H1 (cell line): ENCODE data around the gene TMEM255B. TPM values are rescaled to one million over a fixed set of nuclear protein-coding genes. Genes with fewer than 3 reads are reported as not detected.

Source experiments
- CTCF ChIA-PET: fragments of 300-600 bp; sonication (Branson Sonifier 250); formaldehyde crosslinking; loops from one replicate; lab custom pipeline; 2021; ENCODE audit not compliant: partially characterized antibody; lab: Charles Lee
- POLR2A ChIA-PET: fragments of 300-600 bp; sonication (Branson Sonifier 250); formaldehyde crosslinking; loops from one replicate; lab custom pipeline; 2021; ENCODE audit warnings: inconsistent platforms; ENCODE audit not compliant: partially characterized antibody; lab: Charles Lee
- DNase-seq, 2 experiments: peaks; one replicate each; pipeline versions ENCODE4 v3.0.0 to v3.0.0-alpha.2; 2010 to 2022; ENCODE audit warnings: low spot score in 2 of 2, low read depth in 1 of 2, mixed read lengths in 1 of 2
- FAIRE-seq: peaks from 2 replicates; lab custom pipeline; 2011; peaks lifted over from hg19 to GRCh38; lab: Jason Lieb, UNC
- H2AFZ ChIP-seq: 2 replicates; pipeline ENCODE4 v1.8.1; 2012; ENCODE audit warnings: low read length, inconsistent platforms
- H2AK5ac ChIP-seq: 2 replicates; pipeline ENCODE4 v1.6.1; 2013; ENCODE audit warnings: low read depth, low read length
- H2BK120ac ChIP-seq: replicated peaks from 2 replicates; pipeline ENCODE3; 2013; ENCODE audit warnings: low read depth, low read length, inconsistent platforms
- H2BK12ac ChIP-seq: 2 replicates; pipeline ENCODE4 v1.6.1; 2013; ENCODE audit warnings: low read depth, low read length
- H2BK15ac ChIP-seq: 2 replicates; pipeline ENCODE4 v1.6.1; 2013; ENCODE audit warnings: low read length
- H2BK20ac ChIP-seq: 2 replicates; pipeline ENCODE4 v1.6.1; 2013; ENCODE audit warnings: low read length
- H2BK5ac ChIP-seq: 2 replicates; pipeline ENCODE4 v1.6.1; 2013; ENCODE audit warnings: low read depth, low read length
- H3K14ac ChIP-seq: 2 replicates; pipeline ENCODE4 v1.6.1; 2013; ENCODE audit warnings: inconsistent platforms; ENCODE audit not compliant: insufficient read length
- H3K18ac ChIP-seq: 2 replicates; pipeline ENCODE4 v1.6.1; 2013; ENCODE audit warnings: low read length; ENCODE audit errors: extremely low read depth
- H3K23ac ChIP-seq: 2 replicates; pipeline ENCODE4 v1.6.1; 2013; ENCODE audit warnings: inconsistent platforms; ENCODE audit not compliant: insufficient read length
- H3K23me2 ChIP-seq: 2 replicates; pipeline ENCODE4 v1.6.1; 2013; ENCODE audit warnings: low read depth, low read length
- H3K27ac ChIP-seq: 2 replicates; pipeline ENCODE4 v1.6.1; 2011; ENCODE audit warnings: low read depth, low read length, inconsistent platforms
- H3K27me3 ChIP-seq, 4 experiments: replicated peaks in 1 of 4; 1 replicate in 1 of 4; 2 replicates in 3 of 4; pipeline versions ENCODE4 v1.6.1 to v1.8.1; 2011 to 2013; ENCODE audit warnings: low read length in 3 of 4, mild to moderate bottlenecking in 3 of 4, inconsistent platforms in 2 of 4, mixed read lengths in 2 of 4, moderate library complexity in 1 of 4; ENCODE audit not compliant: control insufficient read depth in 3 of 4, insufficient read depth in 3 of 4; ENCODE audit errors: extremely low read depth in 1 of 4
- H3K36me3 ChIP-seq, 4 experiments: 2 replicates each; pipeline versions ENCODE4 v1.6.1 to v1.8.1; 2011 to 2013; ENCODE audit warnings: mild to moderate bottlenecking in 4 of 4, low read length in 3 of 4, moderate library complexity in 2 of 4, control low read depth in 1 of 4, inconsistent platforms in 1 of 4; ENCODE audit not compliant: insufficient read depth in 4 of 4, control insufficient read depth in 2 of 4
- H3K4ac ChIP-seq: replicated peaks from 2 replicates; pipeline ENCODE3; 2013; ENCODE audit warnings: low read length, low read depth, mixed read lengths, inconsistent platforms; ENCODE audit not compliant: insufficient read length
- H3K4me1 ChIP-seq, 4 experiments: replicated peaks in 1 of 4; 1 replicate in 1 of 4; 2 replicates in 3 of 4; pipeline versions ENCODE4 v1.6.1 to v1.8.1; 2011 to 2013; ENCODE audit warnings: low read length in 3 of 4, inconsistent platforms in 2 of 4, mixed read lengths in 1 of 4; ENCODE audit not compliant: insufficient read depth in 4 of 4, control insufficient read depth in 3 of 4
- H3K4me2 ChIP-seq, 2 experiments: 2 replicates each; pipeline versions ENCODE4 v1.6.1 to v1.8.1; 2011 to 2013; ENCODE audit warnings: low read depth in 2 of 2, low read length in 2 of 2, control low read depth in 1 of 2, inconsistent platforms in 1 of 2, mild to moderate bottlenecking in 1 of 2; ENCODE audit not compliant: insufficient read depth in 1 of 2
- H3K4me3 ChIP-seq, 4 experiments: fragments of 200-600, 300-600 bp in 1 of 4; sonication (generic), shearing (Covaris generic), sonication (Bioruptor Twin) in 1 of 4; 2 replicates each; pipeline versions ENCODE4 v1.5.1 to v1.8.1; 2011 to 2016; ENCODE audit warnings: low read length in 4 of 4, low read depth in 3 of 4, control low read depth in 2 of 4, inconsistent platforms in 2 of 4, mild to moderate bottlenecking in 2 of 4, mixed read lengths in 1 of 4, moderate library complexity in 1 of 4; ENCODE audit not compliant: insufficient read depth in 2 of 4; ENCODE audit errors: extremely low read depth in 1 of 4
- H3K56ac ChIP-seq: replicated peaks from 2 replicates; pipeline ENCODE3; 2013; ENCODE audit warnings: low read depth, mild to moderate bottlenecking, mixed read lengths, low read length, inconsistent platforms; ENCODE audit not compliant: insufficient read length
- H3K79me1 ChIP-seq: 2 replicates; pipeline ENCODE4 v1.6.1; 2013; ENCODE audit warnings: low read depth, low read length, control low read depth
- H3K79me2 ChIP-seq, 2 experiments: 2 replicates each; pipeline versions ENCODE4 v1.6.1 to v1.8.1; 2012 to 2013; ENCODE audit warnings: low read length in 2 of 2, mild to moderate bottlenecking in 2 of 2, inconsistent platforms in 1 of 2; ENCODE audit not compliant: insufficient read depth in 2 of 2, control insufficient read depth in 1 of 2
- H3K9ac ChIP-seq, 4 experiments: replicated peaks in 1 of 4; 1 replicate in 1 of 4; 2 replicates in 3 of 4; pipeline versions ENCODE4 v1.6.1 to v1.8.1; 2011 to 2013; ENCODE audit warnings: low read depth in 3 of 4, low read length in 3 of 4, control low read depth in 2 of 4, mild to moderate bottlenecking in 2 of 4, moderate library complexity in 2 of 4, inconsistent platforms in 1 of 4; ENCODE audit errors: extremely low read depth in 1 of 4
- H3K9me3 ChIP-seq, 2 experiments: 2 replicates each; pipeline versions ENCODE4 v1.6.1 to v1.8.1; 2012 to 2013; ENCODE audit warnings: mild to moderate bottlenecking in 2 of 2, moderate library complexity in 2 of 2, control low read depth in 1 of 2, inconsistent platforms in 1 of 2, low read depth in 1 of 2, low read length in 1 of 2, mixed read lengths in 1 of 2; ENCODE audit not compliant: insufficient read depth in 2 of 2
- H4K20me1 ChIP-seq, 2 experiments: replicated peaks in 1 of 2; 2 replicates each; pipeline versions ENCODE3 to v1.8.1; 2011 to 2013; ENCODE audit warnings: inconsistent platforms in 2 of 2, low read length in 2 of 2, mild to moderate bottlenecking in 1 of 2; ENCODE audit not compliant: insufficient read depth in 2 of 2, control insufficient read depth in 1 of 2
- H4K5ac ChIP-seq: 2 replicates; pipeline ENCODE4 v1.6.1; 2013; ENCODE audit warnings: low read length, low read depth, mixed read lengths, inconsistent platforms; ENCODE audit not compliant: insufficient read length
- H4K8ac ChIP-seq: 2 replicates; pipeline ENCODE4 v1.8.0; 2013; ENCODE audit warnings: mild to moderate bottlenecking, moderate library complexity, low read length, inconsistent platforms; ENCODE audit not compliant: insufficient read depth; ENCODE audit errors: extremely low read depth
- H4K91ac ChIP-seq: replicated peaks from 2 replicates; pipeline ENCODE3; 2013; ENCODE audit warnings: low read length, mixed read lengths, inconsistent platforms; ENCODE audit not compliant: insufficient read length
- BRCA1 ChIP-seq: IDR thresholded peaks from 2 replicates; pipeline ENCODE4 v1.6.1; 2012; ENCODE audit warnings: low read depth, low read length, improper control_type of control experiment
- EGR1 ChIP-seq: IDR thresholded peaks from 2 replicates; pipeline ENCODE4 v1.6.1; 2011; ENCODE audit warnings: low read depth, low read length, borderline replicate concordance
- KDM4A ChIP-seq: IDR thresholded peaks from one replicate; pipeline ENCODE4 v1.7.1; 2012; ENCODE audit warnings: low read depth, mild to moderate bottlenecking, moderate library complexity, low read length, inconsistent platforms; ENCODE audit not compliant: severe bottlenecking
- NANOG ChIP-seq: IDR thresholded peaks from 2 replicates; pipeline ENCODE4 v1.6.1; 2011; ENCODE audit warnings: low read length, low read depth, mild to moderate bottlenecking, inconsistent platforms; ENCODE audit not compliant: insufficient read depth, poor library complexity, severe bottlenecking
- RFX5 ChIP-seq: IDR thresholded peaks from 2 replicates; pipeline ENCODE4 v1.6.1; 2011; ENCODE audit warnings: low read depth, low read length, improper control_type of control experiment, borderline replicate concordance
- SRF ChIP-seq: IDR thresholded peaks from 2 replicates; pipeline ENCODE4 v1.6.1; 2011; ENCODE audit warnings: mild to moderate bottlenecking, low read depth, low read length, moderate library complexity
- TAF7 ChIP-seq: optimal IDR thresholded peaks from 2 replicates; pipeline ENCODE3; 2011; ENCODE audit warnings: low read depth, mild to moderate bottlenecking, inconsistent platforms, low read length, moderate library complexity, borderline replicate concordance
- WGBS, 2 experiments: shearing (Covaris generic) in 1 of 2; methylation state at CpG; one replicate each; pipeline versions ENCODE4 v1.1.6 to v1.1.7; 2013 to 2015; ENCODE audit warnings: low lambda C conversion rate in 2 of 2, mixed read lengths in 2 of 2, inconsistent platforms in 1 of 2, low coverage in 1 of 2, missing lambda C conversion rate in 1 of 2; ENCODE audit not compliant: insufficient replicate concordance in 2 of 2, insufficient coverage in 1 of 2, insufficient read length in 1 of 2; ENCODE audit errors: extremely low coverage in 1 of 2, missing lambda C conversion rate in 1 of 2; 5-methylcytosine and 5-hydroxymethylcytosine counted together
- polyA plus RNA-seq, 7 experiments: library from polyadenylated mRNA; depleted of rRNA in 3 of 7; stranded (reverse) in 5 of 7; unstranded in 2 of 7; fragments of >200 nt in 5 of 7; fragments of 200-250 nt in 2 of 7; gene quantifications; 1 replicate in 5 of 7; 2 replicates in 1 of 7; 4 replicates in 1 of 7; pipeline versions ENCODE4 v1.2.1 to v1.2.3, GENCODE V29; 2011 to 2013; ENCODE audit warnings: missing spikeins in 2 of 7, mixed read lengths in 2 of 7
- total RNA-seq: library from RNA; stranded (reverse); fragmentation: NEBNext Ultra II Directional; extraction: Animal tissue kit (Norgen Biotek cat#: 25700); gene quantifications from 2 replicates; pipeline ENCODE4 v1.2.1, GENCODE V29; 2021
- TF ChIP-seq, protein P1 (sequence below): IDR thresholded peaks from 2 replicates; pipeline ENCODE4 v1.6.1; 2012; ENCODE audit warnings: inconsistent platforms
- TF ChIP-seq, protein P2 (sequence below): IDR thresholded peaks from 2 replicates; pipeline ENCODE4 v1.6.1; 2012; ENCODE audit warnings: low read length, inconsistent platforms

TMEM255B gene
- total and polyA plus RNA-seq, 2 of the 8 experiments (the other 6 are each of a cell fraction or from before 2014, with no cell fraction given) = 3.4 to 4.4 TPM

DNA sequence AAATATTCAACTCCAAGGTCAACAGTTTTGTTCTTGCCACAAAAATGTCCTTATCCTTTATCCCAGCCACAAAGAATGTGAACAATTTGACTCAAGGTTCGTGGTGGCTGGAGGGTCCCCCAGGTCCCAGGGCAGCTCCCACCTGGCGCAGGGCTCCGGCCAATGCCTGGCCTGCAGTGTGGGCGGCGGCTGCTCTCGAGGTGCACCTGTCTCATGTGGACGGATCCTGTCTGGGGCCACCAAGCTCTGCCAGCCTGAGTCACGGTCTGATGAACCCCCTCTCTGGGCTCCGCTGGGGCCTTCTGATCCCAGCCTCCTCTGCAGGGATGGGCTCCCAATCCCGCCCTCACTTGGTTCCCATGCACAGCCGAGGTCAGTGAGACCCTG, 55.4 kb downstream of the TMEM255B start:
- no peak overlapping the region for H3K9ac ChIP-seq
- H3K56ac ChIP-seq = no peak overlapping the region
- no peak overlapping the region for H2BK20ac ChIP-seq
- no peaks in the 10 kb centered on the region for H3K79me1 ChIP-seq
- H3K14ac ChIP-seq = no peak overlapping the region
- H3K4me1 ChIP-seq = no peaks in the 10 kb centered on the region
- peaks cover 0 to 2% of the 10 kb centered on the region in 2 experiments for H4K20me1 ChIP-seq
- no peak overlapping the region for H4K8ac ChIP-seq
- H3K36me3 ChIP-seq = no peaks in the 10 kb centered on the region
- no peaks in the 10 kb centered on the region for H3K23me2 ChIP-seq
- H3K18ac ChIP-seq = no peak overlapping the region
- no peak overlapping the region for H2BK120ac ChIP-seq
- H3K27me3 ChIP-seq = no peaks in the 10 kb centered on the region
- H2AFZ ChIP-seq = no peak overlapping the region
- H2BK5ac ChIP-seq = no peak overlapping the region
- H3K4me2 ChIP-seq = no peak overlapping the region
- no peak overlapping the region for H2AK5ac ChIP-seq
- no peak overlapping the region for H4K91ac ChIP-seq
- 88% methylated on average over 11 of the region's 11 CpGs; no CpG with 5 or more reads in 1 of the 2 experiments for WGBS, 2 experiments
- no peak overlapping the region for H3K4ac ChIP-seq
- H3K27ac ChIP-seq = no peak overlapping the region
- H3K9me3 ChIP-seq = 0 out of 4 replicates have a peak, but pooled peaks cover 0 to 3% of the 10 kb centered on the region in 2 experiments
- no peak overlapping the region for H3K23ac ChIP-seq
- DNase-seq (no peak), FAIRE-seq (no peak)
- no peak overlapping the region for H4K5ac ChIP-seq
- ChIA-PET POLR2A (interaction anchor here (1.0 to 1.9 kb wide), 3 partner anchors 10 to 37 kb away, joined by 3 to 5 read pairs (median 4); no protein-coding TSS in a partner anchor), CTCF (interaction anchor here (1.1 to 2.8 kb wide), 6 partner anchors 11 to 121 kb away, joined by 3 to 24 read pairs (median 4); no protein-coding TSS in a partner anchor)
- H2BK15ac ChIP-seq = no peak overlapping the region
- no peak overlapping the region for H3K4me3 ChIP-seq
- TF ChIP-seq TAF7 (no peak), EGR1 (no peak), BRCA1 (no peak), RFX5 (no peak), SRF (no peak), KDM4A (no peak), NANOG (no peak)
- TF ChIP-seq, protein P1, sequence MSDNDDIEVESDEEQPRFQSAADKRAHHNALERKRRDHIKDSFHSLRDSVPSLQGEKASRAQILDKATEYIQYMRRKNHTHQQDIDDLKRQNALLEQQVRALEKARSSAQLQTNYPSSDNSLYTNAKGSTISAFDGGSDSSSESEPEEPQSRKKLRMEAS = no peak
- TF ChIP-seq, protein P2, sequence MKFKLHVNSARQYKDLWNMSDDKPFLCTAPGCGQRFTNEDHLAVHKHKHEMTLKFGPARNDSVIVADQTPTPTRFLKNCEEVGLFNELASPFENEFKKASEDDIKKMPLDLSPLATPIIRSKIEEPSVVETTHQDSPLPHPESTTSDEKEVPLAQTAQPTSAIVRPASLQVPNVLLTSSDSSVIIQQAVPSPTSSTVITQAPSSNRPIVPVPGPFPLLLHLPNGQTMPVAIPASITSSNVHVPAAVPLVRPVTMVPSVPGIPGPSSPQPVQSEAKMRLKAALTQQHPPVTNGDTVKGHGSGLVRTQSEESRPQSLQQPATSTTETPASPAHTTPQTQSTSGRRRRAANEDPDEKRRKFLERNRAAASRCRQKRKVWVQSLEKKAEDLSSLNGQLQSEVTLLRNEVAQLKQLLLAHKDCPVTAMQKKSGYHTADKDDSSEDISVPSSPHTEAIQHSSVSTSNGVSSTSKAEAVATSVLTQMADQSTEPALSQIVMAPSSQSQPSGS = no peak
- no peak overlapping the region for H2BK12ac ChIP-seq
- H3K79me2 ChIP-seq = no peaks in the 10 kb centered on the region
